ENCODE results near the gene MAP3K7. TPM values are rescaled to one million over a fixed set of nuclear protein-coding genes. Genes with fewer than 3 reads are reported as not detected.

Gene MAP3K7
- total and polyA plus RNA-seq, 4 experiments from 2014 or later, result 18.8 to 34.1 (median 28.9) TPM

DNA sequence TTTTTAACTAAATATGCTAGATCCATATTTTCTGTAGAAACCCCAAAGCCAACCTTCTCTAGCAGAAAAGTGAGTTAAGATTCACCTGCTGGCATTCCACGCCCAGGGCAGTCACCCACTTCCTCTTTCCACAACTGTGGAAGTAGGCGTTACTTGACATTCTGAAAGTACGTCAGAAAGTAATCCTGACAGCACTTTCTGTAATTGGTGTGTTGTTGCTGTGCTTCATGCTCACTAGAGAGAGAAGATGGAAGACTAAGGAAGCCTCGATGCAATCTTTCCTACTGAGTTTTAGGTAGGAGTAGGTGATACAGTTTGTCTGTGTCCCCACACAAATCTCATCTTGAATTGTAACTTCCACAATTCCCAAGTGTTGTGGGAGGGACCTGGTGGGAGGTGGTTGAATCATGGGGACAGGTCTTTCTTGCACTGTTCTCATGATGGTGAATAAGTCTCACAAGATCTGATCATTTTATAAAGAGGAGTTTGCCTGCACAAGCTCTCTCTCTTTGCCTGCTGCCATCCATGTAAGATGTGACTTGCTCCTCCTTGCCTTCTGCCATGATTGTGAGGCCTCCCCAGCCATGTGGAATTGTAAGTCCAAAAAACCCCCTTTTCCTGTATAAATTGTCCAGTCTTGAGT lies 101.1 kb downstream of the MAP3K7 start:
- Histone ChIP-seq H3K9me3 (ENCODE audit: control insufficient read depth in 1 of 2, low read length in 2 of 2) (no peaks in the 10 kb centered on the region), H3K4me1 (ENCODE audit: insufficient read depth, low read length) (no peaks in the 10 kb centered on the region), H3K4me3 (ENCODE audit: low read length in 2 of 2) (no peak overlapping the region), H3K27ac (ENCODE audit: low read depth, low read length) (no peak overlapping the region), H3K27me3 (ENCODE audit: insufficient read depth, low read length) (no peaks in the 10 kb centered on the region), H3K36me3 (ENCODE audit: insufficient read depth, low read length) (no peaks in the 10 kb centered on the region)
- Mint-ChIP-seq H3K27ac (peak overlapping the region in 1 of 7 donors; percentile 63), H3K4me3 (no peak overlapping the region), H3K27me3 (peaks cover 5 to 9% of the 10 kb centered on the region in 2 donors), H3K36me3 (no peaks in the 10 kb centered on the region), H3K4me1 (peaks cover 0 to 1% (median 0%) of the 10 kb centered on the region in 4 donors), H3K9me3 (peaks cover 0 to 9% (median 3%) of the 10 kb centered on the region in 8 donors)
- intact Hi-C loops (cut with micrococcal nuclease), result no loop called here
- CTCF ChIA-PET (ENCODE audit: partially characterized antibody), result interaction anchor here (1.2 to 1.5 kb wide), 2 partner anchors 541 to 545 kb away, joined by 3 read pairs; no protein-coding TSS in a partner anchor
- DNase-seq, result no peak
- POLR2A ChIA-PET (ENCODE audit: partially characterized antibody), result no interaction called here

DNA sequence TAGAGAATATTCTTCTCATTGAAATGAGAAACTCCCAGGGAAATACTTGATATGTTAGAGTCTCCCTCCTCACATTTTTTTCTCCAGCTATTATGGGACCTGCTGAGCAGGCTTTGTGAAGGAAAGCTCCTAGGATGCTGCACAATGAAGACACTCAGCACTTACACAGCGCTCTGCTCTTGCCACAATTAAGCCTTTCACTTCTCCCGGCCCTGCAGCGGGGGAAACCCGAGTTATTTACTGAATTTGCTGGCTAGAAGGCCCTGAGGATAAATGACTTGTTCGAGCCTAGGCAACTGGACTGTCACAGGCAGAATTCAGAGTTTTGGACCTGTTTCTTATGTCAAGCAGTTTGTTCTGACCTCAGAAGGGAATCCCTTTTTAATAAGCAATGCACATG lies 102.0 kb downstream of the MAP3K7 start:
- no peaks in the 10 kb centered on the region for H3K27me3 ChIP-seq (ENCODE audit: insufficient read depth, low read length)
- Mint-ChIP-seq H3K9me3 (peaks cover 0 to 9% (median 3%) of the 10 kb centered on the region in 8 donors), H3K4me3 (no peak overlapping the region), H3K4me1 (peaks cover 0 to 1% (median 0%) of the 10 kb centered on the region in 4 donors), H3K36me3 (no peaks in the 10 kb centered on the region), H3K27ac (no peak overlapping the region), H3K27me3 (peaks cover 2 to 3% of the 10 kb centered on the region in 2 donors)
- POLR2A ChIA-PET (ENCODE audit: partially characterized antibody), result no interaction called here
- no peaks in the 10 kb centered on the region for H3K4me1 ChIP-seq (ENCODE audit: insufficient read depth, low read length)
- intact Hi-C loops (cut with micrococcal nuclease), result no loop called here
- no peaks in the 10 kb centered on the region for H3K9me3 ChIP-seq (ENCODE audit: control insufficient read depth in 1 of 2, low read length in 2 of 2)
- H3K4me3 ChIP-seq (ENCODE audit: low read length in 2 of 2), result no peak overlapping the region
- CTCF ChIA-PET (ENCODE audit: partially characterized antibody), result interaction anchor here (0.7 to 1.1 kb wide), 2 partner anchors 10 to 544 kb away, joined by 3 to 4 read pairs; no protein-coding TSS in a partner anchor
- DNase-seq, result no peak
- H3K36me3 ChIP-seq (ENCODE audit: insufficient read depth, low read length), result no peaks in the 10 kb centered on the region
- H3K27ac ChIP-seq (ENCODE audit: low read depth, low read length), result no peak overlapping the region

DNA sequence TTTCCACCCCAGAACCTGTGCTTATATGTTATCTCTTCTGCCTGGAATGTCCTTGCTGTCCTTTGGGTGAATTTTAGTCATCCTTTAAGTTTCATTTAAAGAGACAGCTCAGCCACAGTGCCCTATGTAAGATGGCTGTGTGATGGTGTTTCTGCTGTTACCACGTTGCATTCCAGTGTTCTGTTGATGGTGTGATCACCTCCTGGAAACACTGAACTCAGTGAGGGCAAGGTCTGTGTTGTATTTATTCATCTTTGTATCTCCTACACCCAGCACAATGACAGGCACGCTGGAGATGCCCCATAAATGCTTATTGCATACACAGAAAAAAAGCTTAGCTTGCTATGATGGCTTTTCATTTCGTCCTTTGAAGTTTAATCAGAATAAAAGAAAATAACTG lies 102.5 kb downstream of the MAP3K7 start:
- no peaks in the 10 kb centered on the region for H3K36me3 Mint-ChIP-seq
- Histone ChIP-seq H3K36me3 (ENCODE audit: insufficient read depth, low read length) (no peaks in the 10 kb centered on the region), H3K27ac (ENCODE audit: low read depth, low read length) (no peak overlapping the region), H3K4me3 (ENCODE audit: low read length in 2 of 2) (no peak overlapping the region), H3K27me3 (ENCODE audit: insufficient read depth, low read length) (no peaks in the 10 kb centered on the region), H3K4me1 (ENCODE audit: insufficient read depth, low read length) (peaks cover 1% of the 10 kb centered on the region), H3K9me3 (ENCODE audit: control insufficient read depth in 1 of 2, low read length in 2 of 2) (no peaks in the 10 kb centered on the region)
- ChIA-PET CTCF (ENCODE audit: partially characterized antibody) (interaction anchor here (0.7 to 1.1 kb wide), 3 partner anchors 10 to 544 kb away, joined by 3 to 5 read pairs (median 4); no protein-coding TSS in a partner anchor), POLR2A (ENCODE audit: partially characterized antibody) (no interaction called here)
- H3K4me3 Mint-ChIP-seq, result no peak overlapping the region
- intact Hi-C loops (cut with micrococcal nuclease), result no loop called here
- H3K27me3 Mint-ChIP-seq, result peaks cover 2 to 3% of the 10 kb centered on the region in 2 donors
- peaks cover 0 to 9% (median 3%) of the 10 kb centered on the region in 8 donors for H3K9me3 Mint-ChIP-seq
- H3K4me1 Mint-ChIP-seq, result peaks cover 0 to 1% (median 1%) of the 10 kb centered on the region in 4 donors
- no peak overlapping the region for H3K27ac Mint-ChIP-seq
- DNase-seq, result no peak

DNA sequence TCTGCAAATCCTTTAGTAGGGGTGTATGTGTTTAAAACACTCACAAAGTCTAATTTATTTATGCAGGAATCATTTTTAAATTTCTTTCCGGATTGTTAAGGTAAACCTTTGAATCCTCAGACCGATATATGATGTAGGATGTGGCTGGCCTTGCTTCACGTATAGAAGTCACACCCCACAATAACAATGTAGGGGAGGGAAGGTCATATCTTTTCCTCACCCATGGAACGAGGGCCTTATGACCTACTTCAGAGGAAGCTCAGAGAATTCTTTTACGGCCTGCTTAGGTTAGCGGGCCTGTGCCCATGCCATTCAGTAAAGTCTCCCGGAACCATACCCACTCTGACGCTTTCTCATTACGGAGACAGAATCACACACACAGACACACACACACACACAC lies 102.9 kb downstream of the MAP3K7 start:
- intact Hi-C loops (cut with micrococcal nuclease), result no loop called here
- Histone ChIP-seq H3K4me1 (ENCODE audit: insufficient read depth, low read length) (peaks cover 6% of the 10 kb centered on the region), H3K9me3 (ENCODE audit: control insufficient read depth in 1 of 2, low read length in 2 of 2) (no peaks in the 10 kb centered on the region), H3K36me3 (ENCODE audit: insufficient read depth, low read length) (no peaks in the 10 kb centered on the region), H3K27ac (ENCODE audit: low read depth, low read length) (no peak overlapping the region), H3K4me3 (ENCODE audit: low read length in 2 of 2) (no peak overlapping the region), H3K27me3 (ENCODE audit: insufficient read depth, low read length) (no peaks in the 10 kb centered on the region)
- no peak overlapping the region for H3K4me3 Mint-ChIP-seq
- peaks cover 0 to 9% (median 3%) of the 10 kb centered on the region in 8 donors for H3K9me3 Mint-ChIP-seq
- no peaks in the 10 kb centered on the region for H3K36me3 Mint-ChIP-seq
- H3K27ac Mint-ChIP-seq, result no peak overlapping the region
- H3K4me1 Mint-ChIP-seq, result peaks cover 3 to 6% (median 5%) of the 10 kb centered on the region in 4 donors
- peaks cover 2 to 3% of the 10 kb centered on the region in 2 donors for H3K27me3 Mint-ChIP-seq
- POLR2A ChIA-PET (ENCODE audit: partially characterized antibody), result no interaction called here
- no peak for DNase-seq
- CTCF ChIA-PET (ENCODE audit: partially characterized antibody), result interaction anchor here (1.0 kb wide), 1 partner anchor 91 kb away, joined by 5 read pairs; no protein-coding TSS in a partner anchor

DNA sequence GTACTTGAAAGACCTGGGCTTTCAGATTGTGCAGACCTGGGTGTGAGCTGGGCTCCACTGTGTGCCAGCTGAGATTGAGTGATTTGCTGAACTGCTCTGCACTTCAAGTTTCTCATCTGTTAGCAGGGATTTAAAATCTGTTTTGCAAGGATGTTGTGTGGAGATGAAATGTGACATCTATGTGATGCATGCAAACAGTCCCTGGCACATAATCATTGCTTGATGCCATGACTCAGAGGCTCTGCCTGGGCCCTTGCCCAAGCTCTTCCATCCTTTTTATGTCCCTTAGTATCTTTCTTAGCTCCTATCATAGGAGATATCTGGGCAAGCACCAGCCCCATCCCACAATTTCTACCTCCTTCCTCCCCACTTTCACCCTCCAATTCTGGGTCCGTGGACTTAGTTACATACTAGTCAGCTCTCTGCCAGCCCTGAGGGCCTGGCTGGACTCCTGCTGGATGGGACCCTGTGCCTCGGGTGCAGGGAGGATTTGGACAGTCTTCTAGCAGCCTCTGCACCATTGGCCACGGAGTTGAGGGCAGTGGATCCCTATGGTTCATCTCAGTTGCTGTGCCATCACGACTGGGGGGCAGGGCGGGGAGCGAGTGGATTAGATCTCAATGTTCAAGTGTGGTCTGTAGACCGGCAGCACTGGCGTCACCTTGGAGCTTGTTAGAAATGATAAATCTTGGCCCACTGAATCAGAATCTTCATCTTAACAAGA lies 103.6 kb downstream of the MAP3K7 start:
- Mint-ChIP-seq H3K4me3 (no peak overlapping the region), H3K36me3 (no peaks in the 10 kb centered on the region), H3K27ac (no peak overlapping the region), H3K4me1 (peaks cover 6 to 11% (median 9%) of the 10 kb centered on the region in 4 donors), H3K27me3 (peaks cover 2 to 3% of the 10 kb centered on the region in 2 donors), H3K9me3 (peaks cover 0 to 9% (median 3%) of the 10 kb centered on the region in 8 donors)
- intact Hi-C loops (cut with micrococcal nuclease), result no loop called here
- Histone ChIP-seq H3K27me3 (ENCODE audit: insufficient read depth, low read length) (no peaks in the 10 kb centered on the region), H3K27ac (ENCODE audit: low read depth, low read length) (no peak overlapping the region), H3K36me3 (ENCODE audit: insufficient read depth, low read length) (no peaks in the 10 kb centered on the region), H3K4me3 (ENCODE audit: low read length in 2 of 2) (no peak overlapping the region), H3K9me3 (ENCODE audit: control insufficient read depth in 1 of 2, low read length in 2 of 2) (no peaks in the 10 kb centered on the region), H3K4me1 (ENCODE audit: insufficient read depth, low read length) (peaks cover 12% of the 10 kb centered on the region)
- CTCF ChIA-PET (ENCODE audit: partially characterized antibody), result interaction anchor here (1.0 to 1.7 kb wide), 2 partner anchors 90 to 543 kb away, joined by 5 to 9 read pairs; no protein-coding TSS in a partner anchor
- POLR2A ChIA-PET (ENCODE audit: partially characterized antibody), result no interaction called here
- no peak for DNase-seq

DNA sequence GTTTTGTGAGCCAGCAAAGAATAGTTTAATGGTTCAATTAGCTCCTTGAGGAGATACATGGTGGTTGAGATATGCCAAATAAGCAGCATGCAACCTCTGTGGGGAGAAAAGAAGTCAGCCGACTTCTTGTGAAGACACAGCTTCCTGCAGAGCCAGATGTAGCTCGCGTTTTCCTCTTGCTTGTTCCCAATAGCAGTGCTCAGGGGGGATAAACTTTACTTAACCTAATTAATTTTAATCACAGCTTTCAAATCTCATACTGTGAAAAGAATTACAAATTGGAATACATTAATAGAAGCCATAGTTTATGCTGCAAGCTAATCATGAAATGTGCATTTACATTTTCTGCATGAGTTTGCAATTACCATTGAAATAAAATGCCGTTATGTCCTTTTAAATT lies 106.2 kb downstream of the MAP3K7 start:
- no peaks in the 10 kb centered on the region for H3K36me3 ChIP-seq (ENCODE audit: insufficient read depth, low read length)
- POLR2A ChIA-PET (ENCODE audit: partially characterized antibody), result no interaction called here
- Mint-ChIP-seq H3K36me3 (no peaks in the 10 kb centered on the region), H3K27ac (no peak overlapping the region), H3K27me3 (no peaks in the 10 kb centered on the region), H3K4me3 (no peak overlapping the region), H3K4me1 (peaks cover 11 to 29% (median 19%) of the 10 kb centered on the region in 4 donors), H3K9me3 (peaks cover 0 to 3% (median 0%) of the 10 kb centered on the region in 8 donors)
- H3K4me1 ChIP-seq (ENCODE audit: insufficient read depth, low read length), result peaks cover 20% of the 10 kb centered on the region
- H3K27ac ChIP-seq (ENCODE audit: low read depth, low read length), result no peak overlapping the region
- CTCF ChIA-PET (ENCODE audit: partially characterized antibody), result interaction anchor here (0.8 to 12.7 kb wide), 12 partner anchors 11 to 540 kb away, joined by 3 to 326 read pairs (median 4); no protein-coding TSS in a partner anchor
- no peaks in the 10 kb centered on the region for H3K27me3 ChIP-seq (ENCODE audit: insufficient read depth, low read length)
- H3K9me3 ChIP-seq (ENCODE audit: control insufficient read depth in 1 of 2, low read length in 2 of 2), result no peaks in the 10 kb centered on the region
- no peak for DNase-seq
- H3K4me3 ChIP-seq (ENCODE audit: low read length in 2 of 2), result no peak overlapping the region
- intact Hi-C loops (cut with micrococcal nuclease), result no loop called here

DNA sequence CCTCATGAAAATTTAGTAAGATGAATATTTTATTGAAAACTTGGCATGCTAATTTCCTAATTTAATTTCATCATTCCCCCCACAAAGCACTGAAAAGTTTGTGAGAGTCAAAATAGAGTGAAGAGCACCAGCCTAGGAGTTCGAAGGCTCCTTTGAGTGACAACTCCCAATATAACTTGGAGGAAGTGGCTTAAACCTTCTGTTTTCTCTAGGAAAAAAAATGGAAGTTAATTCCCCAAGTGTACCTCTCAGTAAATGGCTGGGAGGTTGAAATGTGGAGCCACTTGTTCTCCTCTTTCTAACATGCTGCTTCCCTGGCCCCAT lies 107.3 kb downstream of the MAP3K7 start:
- Mint-ChIP-seq H3K9me3 (peaks cover 0 to 3% (median 0%) of the 10 kb centered on the region in 8 donors), H3K27ac (peak overlapping the region in 5 of 7 donors; percentile 74 to 89 (median 88)), H3K4me3 (no peak overlapping the region), H3K36me3 (no peaks in the 10 kb centered on the region), H3K4me1 (peaks cover 11 to 36% (median 19%) of the 10 kb centered on the region in 4 donors), H3K27me3 (no peaks in the 10 kb centered on the region)
- intact Hi-C loops (cut with micrococcal nuclease), result loop anchor here (1.0 to 10.0 kb wide), 13 partner anchors 67 to 1046 kb away; partner anchors contain the start of genes ANKRD6 and CASP8AP2
- Histone ChIP-seq H3K4me3 (ENCODE audit: low read length in 2 of 2) (no peak overlapping the region), H3K9me3 (ENCODE audit: control insufficient read depth in 1 of 2, low read length in 2 of 2) (no peaks in the 10 kb centered on the region), H3K4me1 (ENCODE audit: insufficient read depth, low read length) (peaks cover 20% of the 10 kb centered on the region), H3K27ac (ENCODE audit: low read depth, low read length) (no peak overlapping the region), H3K36me3 (ENCODE audit: insufficient read depth, low read length) (no peaks in the 10 kb centered on the region), H3K27me3 (ENCODE audit: insufficient read depth, low read length) (no peaks in the 10 kb centered on the region)
- ChIA-PET POLR2A (ENCODE audit: partially characterized antibody) (interaction anchor here (0.8 to 2.8 kb wide), 13 partner anchors 35 to 651 kb away, joined by 3 to 19 read pairs (median 5); partner anchors contain the start of gene BACH2), CTCF (ENCODE audit: partially characterized antibody) (interaction anchor here (0.6 to 12.7 kb wide), 43 partner anchors 11 to 779 kb away, joined by 3 to 326 read pairs (median 5); no protein-coding TSS in a partner anchor)
- DNase-seq, result no peak
